ENCODE data around the gene LYL1. TPM values are rescaled to one million over a fixed set of nuclear protein-coding genes. Genes with fewer than 3 reads are reported as not detected.

LYL1 gene
- total RNA-seq, 1 experiment from 2014 or later = 0.24 TPM

GRCh38 chr19:13072188-13072908 is 30.3 kb downstream of the LYL1 start:
- intact Hi-C loops (cut with micrococcal nuclease; ENCODE audit: unreplicated experiment) = no loop called here
- CTCF ChIA-PET = no interaction called here
- no TSS peak for BruUV-seq (replicated peaks)

DNA sequence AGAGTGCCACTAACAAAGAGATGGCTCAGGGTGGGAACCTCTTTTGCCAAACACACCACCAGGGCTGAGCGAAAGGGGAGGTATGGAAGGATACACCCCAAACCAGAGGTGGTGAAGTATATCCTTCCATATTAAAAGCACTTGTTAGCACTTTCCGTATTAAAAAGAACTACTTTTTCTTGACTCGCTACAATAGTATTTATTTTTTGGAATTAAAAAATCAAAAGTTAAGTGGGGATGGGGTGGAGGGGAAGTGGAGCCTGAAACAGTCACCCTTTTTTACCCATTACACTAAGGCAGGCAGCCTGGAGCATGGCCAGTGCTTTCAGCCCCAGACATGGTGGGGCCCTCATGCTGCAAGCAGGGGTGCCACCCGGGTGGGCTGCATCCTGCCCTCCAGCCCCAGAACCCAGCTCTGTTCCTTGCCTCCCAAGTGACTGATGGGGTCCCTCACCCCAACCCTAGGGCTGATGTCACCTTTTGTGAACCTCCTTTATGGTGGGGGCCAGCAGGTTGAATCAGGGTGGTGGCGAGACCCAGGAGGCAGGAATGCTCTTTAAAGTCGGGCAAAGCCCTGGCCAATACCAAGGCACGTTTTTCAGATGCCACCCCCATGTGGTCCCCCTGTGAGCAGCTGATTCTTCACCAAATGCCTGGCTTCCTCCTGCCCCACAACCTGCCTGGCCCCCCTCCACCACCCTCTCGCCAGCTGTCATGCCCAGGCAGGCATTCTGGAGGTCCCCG is 31.0 kb downstream of the LYL1 start:
- intact Hi-C loops (cut with micrococcal nuclease; ENCODE audit: unreplicated experiment) = no loop called here
- BruUV-seq (replicated peaks) = no TSS peak
- H3K4me2 ChIP-seq = no peak overlapping the region
- no peak overlapping the region for H2AFZ ChIP-seq
- no peaks in the 10 kb centered on the region for H3K9me3 ChIP-seq (ENCODE audit: insufficient read depth, low read depth)
- POLR2A ChIA-PET (ENCODE audit: unreplicated experiment) = no interaction called here
- no peaks in the 10 kb centered on the region for H4K20me1 ChIP-seq (ENCODE audit: insufficient read depth)
- no peak overlapping the region for H3K27ac ChIP-seq
- H3K9me2 ChIP-seq (ENCODE audit: insufficient read depth) = no peaks in the 10 kb centered on the region
- no peak for DNase-seq
- no peak overlapping the region for H3K4me3 ChIP-seq
- H3K4me1 ChIP-seq (replicated peaks; ENCODE audit: insufficient read depth) = no peaks in the 10 kb centered on the region
- TF ChIP-seq CTCF (conservative IDR thresholded peaks at IDR 0.05) (no peak), EZH2 (IDR thresholded peaks at IDR 0.05; ENCODE audit: low read depth) (no peak)
- CTCF ChIA-PET = no interaction called here
- H3K27me3 ChIP-seq (ENCODE audit: insufficient read depth, low read depth) = peaks cover 55% of the 10 kb centered on the region; the same call in 1 of the 2 replicates
- H3K36me3 ChIP-seq (ENCODE audit: low read depth) = no peaks in the 10 kb centered on the region
- no peaks in the 10 kb centered on the region for H3K79me2 ChIP-seq (ENCODE audit: low read depth)
- no peaks in the 10 kb centered on the region for H3F3A ChIP-seq (ENCODE audit: insufficient read depth, low read depth)

More at GRCh38 chr19:13072188-13072908, 30.3 kb downstream of the LYL1 start:
- no peaks in the 10 kb centered on the region for H3K4me1 ChIP-seq (replicated peaks; ENCODE audit: insufficient read depth)
- H3K9me2 ChIP-seq (ENCODE audit: insufficient read depth) = no peaks in the 10 kb centered on the region
- H3K4me3 ChIP-seq = no peak overlapping the region
- no peak overlapping the region for H3K4me2 ChIP-seq
- H4K20me1 ChIP-seq (ENCODE audit: insufficient read depth) = no peaks in the 10 kb centered on the region
- no peaks in the 10 kb centered on the region for H3K79me2 ChIP-seq (ENCODE audit: low read depth)
- peaks cover 49% of the 10 kb centered on the region; the same call in 1 of the 2 replicates for H3K27me3 ChIP-seq (ENCODE audit: insufficient read depth, low read depth)
- no peak for DNase-seq
- H3K36me3 ChIP-seq (ENCODE audit: low read depth) = no peaks in the 10 kb centered on the region
- TF ChIP-seq CTCF (conservative IDR thresholded peaks at IDR 0.05) (no peak), EZH2 (IDR thresholded peaks at IDR 0.05; ENCODE audit: low read depth) (no peak)
- no peak overlapping the region for H3K27ac ChIP-seq
- POLR2A ChIA-PET (ENCODE audit: unreplicated experiment) = no interaction called here
- H2AFZ ChIP-seq = no peak overlapping the region
- H3K9me3 ChIP-seq (ENCODE audit: insufficient read depth, low read depth) = no peaks in the 10 kb centered on the region
- no peaks in the 10 kb centered on the region for H3F3A ChIP-seq (ENCODE audit: insufficient read depth, low read depth)

- Histone ChIP-seq H3K9me3 (ENCODE audit: insufficient read depth, low read depth) (no peaks in the 10 kb centered on the region), H2AFZ (no peak overlapping the region), H3K36me3 (ENCODE audit: low read depth) (no peaks in the 10 kb centered on the region), H3K27me3 (ENCODE audit: insufficient read depth, low read depth) (peaks cover 55% of the 10 kb centered on the region; the same call in 1 of the 2 replicates), H3K27ac (no peak overlapping the region), H3K4me1 (replicated peaks; ENCODE audit: insufficient read depth) (no peaks in the 10 kb centered on the region), H3K79me2 (ENCODE audit: low read depth) (no peaks in the 10 kb centered on the region), H4K20me1 (ENCODE audit: insufficient read depth) (no peaks in the 10 kb centered on the region), H3F3A (ENCODE audit: insufficient read depth, low read depth) (no peaks in the 10 kb centered on the region), H3K9me2 (ENCODE audit: insufficient read depth) (no peaks in the 10 kb centered on the region), H3K4me2 (no peak overlapping the region), H3K4me3 (no peak overlapping the region)
- ChIA-PET POLR2A (ENCODE audit: unreplicated experiment) (no interaction called here), CTCF (interaction anchor here (1.2 kb wide), 1 partner anchor 9 kb away, joined by 5 read pairs; no protein-coding TSS in a partner anchor)
- TF ChIP-seq CTCF (conservative IDR thresholded peaks at IDR 0.05) (no peak), EZH2 (IDR thresholded peaks at IDR 0.05; ENCODE audit: low read depth) (no peak)
- BruUV-seq (replicated peaks) = no TSS peak
- intact Hi-C loops (cut with micrococcal nuclease; ENCODE audit: unreplicated experiment) = no loop called here
- DNase-seq = no peak
Observed at GRCh38 chr19:13070425-13071140, 32.1 kb downstream of the LYL1 start.
